ENCODE results near the gene MPP3. TPM values are rescaled to one million over a fixed set of nuclear protein-coding genes. Genes with fewer than 3 reads are reported as not detected.

MPP3 gene
- total and polyA plus RNA-seq, 10 of the 15 experiments (the other 5 are each of a cell fraction or from before 2014, with no cell fraction given), result not detected

DNA sequence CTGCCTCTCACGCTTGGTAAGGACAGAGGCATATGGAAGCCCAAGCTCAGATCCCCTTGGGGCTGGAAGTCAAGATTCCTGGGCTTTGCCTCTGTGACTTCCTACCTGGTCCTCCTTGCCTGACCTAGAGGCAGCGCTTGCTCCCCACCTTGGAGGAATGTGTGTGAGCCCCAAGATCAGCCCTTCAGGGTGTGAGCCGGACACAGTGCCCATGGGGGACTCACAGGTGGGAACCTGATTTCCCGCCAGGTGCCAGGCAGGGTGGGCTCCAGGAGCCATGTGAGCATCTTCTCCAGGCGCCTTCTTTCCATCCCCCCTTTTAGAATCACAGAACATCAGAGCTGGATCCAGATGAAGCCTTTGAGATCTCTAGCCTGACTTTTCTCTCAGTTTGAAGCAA, 24.2 kb upstream of the MPP3 start:
- Histone ChIP-seq H3K4me2 (ENCODE audit: control insufficient read depth, insufficient read depth) (no peak overlapping the region), H3K27me3 (replicated peaks in 1 of 2; ENCODE audit: control insufficient read depth in 2 of 2, insufficient read depth in 2 of 2, low read length in 1 of 2) (no peaks in the 10 kb centered on the region; a peak in 3 of 4 replicates), H2AFZ (ENCODE audit: control insufficient read depth, low read depth, low read length) (no peak overlapping the region), H3K79me2 (ENCODE audit: control insufficient read depth, insufficient read depth, low read length) (no peaks in the 10 kb centered on the region), H3K27ac (ENCODE audit: control insufficient read depth, insufficient read depth) (no peak overlapping the region), H3K4me1 (ENCODE audit: control insufficient read depth, insufficient read depth, low read length) (no peaks in the 10 kb centered on the region), H3K4me3 (no peak overlapping the region), H3K36me3 (ENCODE audit: control insufficient read depth in 2 of 2, insufficient read depth in 2 of 2, low read length in 1 of 2) (no peaks in the 10 kb centered on the region), H3K9ac (ENCODE audit: control insufficient read depth, insufficient read depth, low read length) (no peak overlapping the region), H3K9me3 (replicated peaks; ENCODE audit: control insufficient read depth, insufficient read depth, low read length) (no peaks in the 10 kb centered on the region), H4K20me1 (ENCODE audit: control insufficient read depth, insufficient read depth) (no peaks in the 10 kb centered on the region)
- TF ChIP-seq MTA2 (IDR thresholded peaks at IDR 0.05; ENCODE audit: low read depth), result no peak
- TF ChIP-seq CHD2 (IDR thresholded peaks at IDR 0.05; ENCODE audit: borderline replicate concordance, low read depth, low read length), result no peak
- no peak for TF ChIP-seq IRF4 (IDR thresholded peaks at IDR 0.05; ENCODE audit: low read depth, low read length)
- no peak for TF ChIP-seq RUNX3 (IDR thresholded peaks at IDR 0.05; ENCODE audit: low read length)
- TF ChIP-seq RBBP5 (conservative IDR thresholded peaks at IDR 0.05), result no peak
- TF ChIP-seq CBX5 (IDR thresholded peaks at IDR 0.05; ENCODE audit: low read depth), result no peak
- no peak for TF ChIP-seq YY1 (IDR thresholded peaks at IDR 0.05; ENCODE audit: low read depth, low read length)
- no TSS peak for BruUV-seq (replicated peaks)
- RAD21 ChIA-PET (ENCODE audit: unreplicated experiment), result no interaction called here
- intact Hi-C loops (cut with micrococcal nuclease; ENCODE audit: unreplicated experiment) (no loop called here), in situ Hi-C loops (cut with MboI) (no loop called here)
- POLR2A ChIA-PET, result no interaction called here
- SMC1A ChIA-PET (ENCODE audit: uncharacterized antibody, unreplicated experiment), result no interaction called here
- FAIRE-seq (no peak), DNase-seq (ENCODE audit: low read depth, low spot score) (no peak), ATAC-seq (no peak)
- CTCF ChIA-PET, result interaction anchor here (1.7 to 3.3 kb wide), 2 partner anchors 11 to 12 kb away, joined by 4 to 15 read pairs; partner anchors contain the start of gene CD300LG
- WGBS (ENCODE audit: insufficient coverage, insufficient replicate concordance, low lambda C conversion rate, missing lambda C conversion rate), result 15% methylated on average over 5 of the region's 5 CpGs

DNA sequence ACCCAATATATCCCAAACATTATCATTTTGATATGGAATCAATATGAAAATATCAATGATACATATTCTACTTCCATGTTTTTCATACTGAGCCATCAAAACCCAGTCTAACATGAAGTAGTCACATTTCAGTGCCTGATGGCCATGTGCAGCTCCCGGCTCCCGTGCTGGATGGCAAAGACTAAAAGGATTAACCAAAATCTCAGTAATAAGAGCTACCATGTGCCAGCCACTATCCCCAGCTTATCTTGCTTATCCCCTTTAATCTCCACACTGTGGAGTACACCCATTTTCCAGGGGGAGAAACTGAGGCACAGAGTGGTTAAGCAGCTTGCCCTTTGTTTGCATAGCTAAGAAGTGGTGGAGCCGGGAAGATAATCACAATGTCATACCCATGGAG, 23.2 kb upstream of the MPP3 start:
- ATAC-seq (no peak), FAIRE-seq (no peak), DNase-seq (ENCODE audit: low read depth, low spot score) (no peak)
- H3K79me2 ChIP-seq (ENCODE audit: control insufficient read depth, insufficient read depth, low read length), result no peaks in the 10 kb centered on the region
- no peaks in the 10 kb centered on the region for H3K9me3 ChIP-seq (replicated peaks; ENCODE audit: control insufficient read depth, insufficient read depth, low read length)
- H3K36me3 ChIP-seq (ENCODE audit: control insufficient read depth in 2 of 2, insufficient read depth in 2 of 2, low read length in 1 of 2), result no peaks in the 10 kb centered on the region
- intact Hi-C loops (cut with micrococcal nuclease; ENCODE audit: unreplicated experiment) (no loop called here), in situ Hi-C loops (cut with MboI) (no loop called here)
- H3K27me3 ChIP-seq (replicated peaks in 1 of 2; ENCODE audit: control insufficient read depth in 2 of 2, insufficient read depth in 2 of 2, low read length in 1 of 2), result no peaks in the 10 kb centered on the region; a peak in 3 of 4 replicates
- no peak for TF ChIP-seq KAT2A (conservative IDR thresholded peaks at IDR 0.05; ENCODE audit: control insufficient read depth, low read depth, low read length)
- TF ChIP-seq, protein P1, sequence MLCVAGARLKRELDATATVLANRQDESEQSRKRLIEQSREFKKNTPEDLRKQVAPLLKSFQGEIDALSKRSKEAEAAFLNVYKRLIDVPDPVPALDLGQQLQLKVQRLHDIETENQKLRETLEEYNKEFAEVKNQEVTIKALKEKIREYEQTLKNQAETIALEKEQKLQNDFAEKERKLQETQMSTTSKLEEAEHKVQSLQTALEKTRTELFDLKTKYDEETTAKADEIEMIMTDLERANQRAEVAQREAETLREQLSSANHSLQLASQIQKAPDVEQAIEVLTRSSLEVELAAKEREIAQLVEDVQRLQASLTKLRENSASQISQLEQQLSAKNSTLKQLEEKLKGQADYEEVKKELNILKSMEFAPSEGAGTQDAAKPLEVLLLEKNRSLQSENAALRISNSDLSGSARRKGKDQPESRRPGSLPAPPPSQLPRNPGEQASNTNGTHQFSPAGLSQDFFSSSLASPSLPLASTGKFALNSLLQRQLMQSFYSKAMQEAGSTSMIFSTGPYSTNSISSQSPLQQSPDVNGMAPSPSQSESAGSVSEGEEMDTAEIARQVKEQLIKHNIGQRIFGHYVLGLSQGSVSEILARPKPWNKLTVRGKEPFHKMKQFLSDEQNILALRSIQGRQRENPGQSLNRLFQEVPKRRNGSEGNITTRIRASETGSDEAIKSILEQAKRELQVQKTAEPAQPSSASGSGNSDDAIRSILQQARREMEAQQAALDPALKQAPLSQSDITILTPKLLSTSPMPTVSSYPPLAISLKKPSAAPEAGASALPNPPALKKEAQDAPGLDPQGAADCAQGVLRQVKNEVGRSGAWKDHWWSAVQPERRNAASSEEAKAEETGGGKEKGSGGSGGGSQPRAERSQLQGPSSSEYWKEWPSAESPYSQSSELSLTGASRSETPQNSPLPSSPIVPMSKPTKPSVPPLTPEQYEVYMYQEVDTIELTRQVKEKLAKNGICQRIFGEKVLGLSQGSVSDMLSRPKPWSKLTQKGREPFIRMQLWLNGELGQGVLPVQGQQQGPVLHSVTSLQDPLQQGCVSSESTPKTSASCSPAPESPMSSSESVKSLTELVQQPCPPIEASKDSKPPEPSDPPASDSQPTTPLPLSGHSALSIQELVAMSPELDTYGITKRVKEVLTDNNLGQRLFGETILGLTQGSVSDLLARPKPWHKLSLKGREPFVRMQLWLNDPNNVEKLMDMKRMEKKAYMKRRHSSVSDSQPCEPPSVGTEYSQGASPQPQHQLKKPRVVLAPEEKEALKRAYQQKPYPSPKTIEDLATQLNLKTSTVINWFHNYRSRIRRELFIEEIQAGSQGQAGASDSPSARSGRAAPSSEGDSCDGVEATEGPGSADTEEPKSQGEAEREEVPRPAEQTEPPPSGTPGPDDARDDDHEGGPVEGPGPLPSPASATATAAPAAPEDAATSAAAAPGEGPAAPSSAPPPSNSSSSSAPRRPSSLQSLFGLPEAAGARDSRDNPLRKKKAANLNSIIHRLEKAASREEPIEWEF (IDR thresholded peaks at IDR 0.05; ENCODE audit: insufficient replicate concordance, low read depth, low read length), result no peak
- TF ChIP-seq, protein P2, sequence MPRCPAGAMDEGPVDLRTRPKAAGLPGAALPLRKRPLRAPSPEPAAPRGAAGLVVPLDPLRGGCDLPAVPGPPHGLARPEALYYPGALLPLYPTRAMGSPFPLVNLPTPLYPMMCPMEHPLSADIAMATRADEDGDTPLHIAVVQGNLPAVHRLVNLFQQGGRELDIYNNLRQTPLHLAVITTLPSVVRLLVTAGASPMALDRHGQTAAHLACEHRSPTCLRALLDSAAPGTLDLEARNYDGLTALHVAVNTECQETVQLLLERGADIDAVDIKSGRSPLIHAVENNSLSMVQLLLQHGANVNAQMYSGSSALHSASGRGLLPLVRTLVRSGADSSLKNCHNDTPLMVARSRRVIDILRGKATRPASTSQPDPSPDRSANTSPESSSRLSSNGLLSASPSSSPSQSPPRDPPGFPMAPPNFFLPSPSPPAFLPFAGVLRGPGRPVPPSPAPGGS (IDR thresholded peaks at IDR 0.05; ENCODE audit: borderline replicate concordance, insufficient read depth, low read depth, low read length, poor library complexity, severe bottlenecking), result no peak
- no peak for TF ChIP-seq SP1 (IDR thresholded peaks at IDR 0.05; ENCODE audit: low read depth, low read length)
- no peak for TF ChIP-seq RBBP5 (conservative IDR thresholded peaks at IDR 0.05)
- TF ChIP-seq FOXM1 (IDR thresholded peaks at IDR 0.05; ENCODE audit: low read depth, low read length), result no peak
- no TSS peak for BruUV-seq (replicated peaks)
- H2AFZ ChIP-seq (ENCODE audit: control insufficient read depth, low read depth, low read length), result no peak overlapping the region
- H3K4me3 ChIP-seq, result no peak overlapping the region
- H3K4me1 ChIP-seq (ENCODE audit: control insufficient read depth, insufficient read depth, low read length), result no peaks in the 10 kb centered on the region
- RAD21 ChIA-PET (ENCODE audit: unreplicated experiment), result no interaction called here
- H3K4me2 ChIP-seq (ENCODE audit: control insufficient read depth, insufficient read depth), result no peak overlapping the region
- WGBS (ENCODE audit: insufficient coverage, insufficient replicate concordance, low lambda C conversion rate, missing lambda C conversion rate), result 75% methylated on average over 3 of the region's 3 CpGs
- H3K27ac ChIP-seq (ENCODE audit: control insufficient read depth, insufficient read depth), result no peak overlapping the region
- POLR2A ChIA-PET, result no interaction called here
- SMC1A ChIA-PET (ENCODE audit: uncharacterized antibody, unreplicated experiment), result interaction anchor here (0.6 kb wide), 1 partner anchor 1785 kb away, joined by 3 read pairs; no protein-coding TSS in a partner anchor
- no peaks in the 10 kb centered on the region for H4K20me1 ChIP-seq (ENCODE audit: control insufficient read depth, insufficient read depth)
- H3K9ac ChIP-seq (ENCODE audit: control insufficient read depth, insufficient read depth, low read length), result no peak overlapping the region
- CTCF ChIA-PET, result interaction anchor here (1.7 to 3.3 kb wide), 2 partner anchors 10 to 11 kb away, joined by 4 to 15 read pairs; partner anchors contain the start of gene CD300LG

Measured in GM12878 (cell line).